Heart left ventricle (tissue), 16 donors: ENCODE data around the gene DNAH17. TPM values are rescaled to one million over a fixed set of nuclear protein-coding genes. Genes with fewer than 3 reads are reported as not detected.

ENCODE experiments used
- ATAC-seq, 4 donors: fragments of 200-7000 bp; cut with Tn5 transposase; one replicate each; pipeline ENCODE4 v1.9.1; 2020 to 2022; ENCODE audit warnings: moderate library complexity in 4 of 4, mild to moderate bottlenecking in 3 of 4, moderate number of reproducible peaks in 1 of 4
- DNase-seq, 5 donors: peaks; one replicate each; pipeline ENCODE4 v3.0.0-alpha.2; 2020
- H3K27ac ChIP-seq, 12 donors: fragments of 200-600 bp; sonication (generic) in 4 of 12; one replicate each; pipeline versions ENCODE4 v1.5.0 to v1.8.0; 2016 to 2022; ENCODE audit warnings: mild to moderate bottlenecking in 2 of 12
- H3K27me3 ChIP-seq, 9 donors: fragments of 200-600 bp; sonication (generic) in 2 of 9; one replicate each; pipeline versions ENCODE4 v1.5.1 to v1.8.0; 2016 to 2022; ENCODE audit warnings: mild to moderate bottlenecking in 3 of 9
- H3K36me3 ChIP-seq, 9 donors: fragments of 200-600 bp; sonication (generic) in 2 of 9; one replicate each; pipeline versions ENCODE4 v1.5.0 to v1.8.0; 2018 to 2022; ENCODE audit warnings: mild to moderate bottlenecking in 2 of 9
- H3K4me1 ChIP-seq, 12 donors: fragments of 200-600 bp; sonication (generic) in 4 of 12; one replicate each; pipeline versions ENCODE4 v1.5.0 to v1.8.0; 2016 to 2022; ENCODE audit warnings: mild to moderate bottlenecking in 3 of 12
- H3K4me3 ChIP-seq, 12 donors: fragments of 200-600 bp; sonication (generic) in 4 of 12; one replicate each; pipeline versions ENCODE4 v1.5.0 to v1.8.0; 2017 to 2022; ENCODE audit warnings: mild to moderate bottlenecking in 9 of 12, moderate library complexity in 4 of 12
- H3K9me3 ChIP-seq, 12 donors: fragments of 200-600 bp; sonication (generic) in 4 of 12; one replicate each; pipeline versions ENCODE4 v1.5.0 to v1.8.0; 2016 to 2022; ENCODE audit warnings: mild to moderate bottlenecking in 1 of 12
- CTCF ChIP-seq, 12 donors: fragments of 200-600 bp; sonication (generic) in 4 of 12; IDR thresholded peaks; one replicate each; pipeline versions ENCODE4 v1.5.0 to v1.8.0; 2018 to 2022; ENCODE audit warnings: antibody characterized with exemption in 12 of 12, mild to moderate bottlenecking in 5 of 12
- POLR2A ChIP-seq, 2 donors: fragments of 450-650 bp; IDR thresholded peaks; one replicate each; pipeline ENCODE4 v1.6.1; 2017; ENCODE audit warnings: antibody characterized with exemption in 2 of 2, mild to moderate bottlenecking in 2 of 2, moderate library complexity in 2 of 2
- WGBS, 4 donors: extraction: QIAGEN DNeasy Blood & Tissue Kit in 2 of 4; methylation state at CpG; one replicate each; pipeline versions ENCODE4 v1.1.5 to v1.1.7; 2013 to 2018; 5-methylcytosine and 5-hydroxymethylcytosine counted together
- intact Hi-C, 10 donors: fragments of 100-400 bp; cut with DNase I; formaldehyde crosslinking; loops; one replicate each; pipeline versions ENCODE4 v1.11.1 to v1.14.2; 2022
- polyA plus RNA-seq, 2 donors: library from polyadenylated mRNA; stranded (reverse); fragments of 200-250 nt; gene quantifications; one replicate each; pipeline ENCODE4 v1.2.3, GENCODE V29; 2013
- total RNA-seq, 9 donors: library from RNA; depleted of rRNA in 2 of 9; stranded (reverse); fragments of >200 nt in 2 of 9; fragmentation: NEBNext Ultra II Directional in 3 of 9; extraction: Animal tissue kit (Norgen Biotek cat#: 25700) in 3 of 9; gene quantifications; one replicate each; pipeline versions ENCODE4 v1.1.0 to v1.2.4, GENCODE V29; 2016 to 2023
- donor health status: ischemic (EF 13 %, LVEDD 7.1; RV severe dilation, severe dysfunction).
- donor health status: healthy with polysubstance abuse.
- donor health status: DM: no; HTN: yes; CAD: no.
- donor health status: DM: no; HTN: no; CAD: no.
- donor health status: ischemic (EF 25% LVEDD 6.9; RV normal size, moderate dysfunction).
- donor health status: ischemic (EF 25% LVEDD 5.7; RV mildly dilated, moderate dysfunction).
- donor health status: healthy.
- donor health status: DM: yes; HTN: yes; CAD: no.
- donor health status: ischemic (EF 35%, LVEDD 5.7; RV mildly dilated, moderate dysfunction).
- donor health status: nonischemic (EF 11% LVEDD 7.7; RV severe dilation, severe dysfunction).
- donor health status: DM: yes; HTN: yes; CAD: no.
- donor health status: PGD.
- donor health status: ischemic (EF 29% LVEDD 5.4; RV normal size, mild dysfunction).
- donor health status: nonischemic (EF 23%, LVEDD 6.1; RV moderate dilation, normal function).

Gene DNAH17
- total and polyA plus RNA-seq, 11 donors: 0.02 to 0.63 (median 0.17) TPM; not detected in 4

- intact Hi-C loops: no loop called here
- Histone ChIP-seq H3K36me3 (no peaks in the 10 kb centered on the region), H3K27me3 (peaks cover 0 to 14% (median 4%) of the 10 kb centered on the region in 9 donors), H3K4me3 (no peak overlapping the region), H3K27ac (no peak overlapping the region), H3K4me1 (no peaks in the 10 kb centered on the region), H3K9me3 (no peaks in the 10 kb centered on the region)
- TF ChIP-seq POLR2A (IDR thresholded peaks at IDR 0.05) (no peak), CTCF (IDR thresholded peaks at IDR 0.05) (no peak)
- no peak for DNase-seq
- ATAC-seq: no peak
- WGBS, 4 donors: 64 to 73% (median 67%) methylated on average over 13 to 16 of the region's 16 CpGs
These were observed 102.0 kb downstream of the DNAH17 start for GRCh38 chr17:78475211-78475610.

GRCh38 chr17:78474614-78475146 lies 102.5 kb downstream of the DNAH17 start:
- WGBS, 4 donors: 46 to 73% (median 64%) methylated on average over 16 to 18 of the region's 18 CpGs
- Histone ChIP-seq H3K9me3 (no peaks in the 10 kb centered on the region), H3K4me3 (no peak overlapping the region), H3K36me3 (no peaks in the 10 kb centered on the region), H3K4me1 (no peaks in the 10 kb centered on the region), H3K27ac (no peak overlapping the region), H3K27me3 (peaks cover 0 to 14% (median 4%) of the 10 kb centered on the region in 9 donors)
- ATAC-seq (peak in 1 of 4 donors; percentile 29), DNase-seq (no peak)
- intact Hi-C loops: no loop called here
- TF ChIP-seq CTCF (IDR thresholded peaks at IDR 0.05) (no peak), POLR2A (IDR thresholded peaks at IDR 0.05) (no peak)

GRCh38 chr17:78473951-78474613 lies 103.1 kb downstream of the DNAH17 start:
- TF ChIP-seq CTCF (IDR thresholded peaks at IDR 0.05): no peak
- TF ChIP-seq POLR2A (IDR thresholded peaks at IDR 0.05): no peak
- Histone ChIP-seq H3K36me3 (no peaks in the 10 kb centered on the region), H3K9me3 (no peaks in the 10 kb centered on the region), H3K4me3 (no peak overlapping the region), H3K27me3 (peaks cover 0 to 14% (median 4%) of the 10 kb centered on the region in 9 donors), H3K4me1 (no peaks in the 10 kb centered on the region), H3K27ac (no peak overlapping the region)
- WGBS, 4 donors: 74 to 90% (median 88%) methylated on average over 8 to 12 of the region's 12 CpGs
- intact Hi-C loops: no loop called here
- peak in 1 of 4 donors; percentile 13 for ATAC-seq
- DNase-seq: no peak

GRCh38 chr17:78472035-78472905 lies 104.9 kb downstream of the DNAH17 start:
- intact Hi-C loops: no loop called here
- TF ChIP-seq CTCF (IDR thresholded peaks at IDR 0.05): no peak
- no peak for TF ChIP-seq POLR2A (IDR thresholded peaks at IDR 0.05)
- no peak overlapping the region for H3K27ac ChIP-seq
- no peaks in the 10 kb centered on the region for H3K4me1 ChIP-seq
- no peaks in the 10 kb centered on the region for H3K9me3 ChIP-seq
- no peak overlapping the region for H3K4me3 ChIP-seq
- ATAC-seq (no peak), DNase-seq (no peak)
- 77 to 85% (median 84%) methylated on average over 28 to 29 of the region's 29 CpGs for WGBS, 4 donors
- H3K27me3 ChIP-seq: peaks cover 0 to 14% (median 4%) of the 10 kb centered on the region in 9 donors
- H3K36me3 ChIP-seq: no peaks in the 10 kb centered on the region
